ENCODE results near the gene NPB. TPM values are rescaled to one million over a fixed set of nuclear protein-coding genes. Genes with fewer than 3 reads are reported as not detected.

Gene NPB
- total RNA-seq, 2 donors from 2014 or later, result 0.66 to 1.8 TPM

DNA sequence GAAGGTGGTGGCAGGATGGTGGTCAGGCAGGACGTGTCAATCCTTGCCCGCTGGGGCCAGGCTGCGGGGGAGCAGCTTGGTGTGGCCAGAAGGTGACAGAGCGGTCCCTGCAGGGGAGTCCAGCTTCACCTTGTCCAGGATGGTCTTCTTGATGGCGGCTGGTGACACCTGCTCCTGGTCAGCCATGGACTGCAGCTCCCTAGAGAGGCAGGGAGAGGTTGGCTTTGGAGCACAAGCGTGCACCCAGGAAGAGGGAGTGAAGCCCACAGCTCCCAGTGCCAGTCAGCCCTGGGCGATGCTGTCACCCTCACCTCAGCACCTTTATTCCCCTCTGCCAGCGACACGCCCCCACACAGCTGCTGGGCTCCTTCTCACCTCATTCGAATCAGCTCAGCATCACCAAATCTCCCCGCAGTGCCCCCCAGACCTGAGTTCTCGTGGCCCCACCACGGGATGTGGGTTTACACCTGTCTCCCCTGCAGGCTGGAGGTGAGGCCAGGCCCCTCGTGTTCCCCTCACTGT is 31.2 kb downstream of the NPB start:
- DNase-seq, result no peak
- ATAC-seq, result no peak
- Histone ChIP-seq H3K4me3 (no peak overlapping the region), H3K36me3 (replicated peaks in 1 of 2; ENCODE audit: insufficient read depth in 1 of 2, low read depth in 2 of 2) (no peaks in the 10 kb centered on the region), H3K9me3 (no peaks in the 10 kb centered on the region), H3K27me3 (no peaks in the 10 kb centered on the region), H3K4me1 (peaks cover 40% of the 10 kb centered on the region), H3K27ac (no peak overlapping the region)
- 81 to 85% methylated on average over 14 of the region's 14 CpGs for WGBS, 2 donors
- intact Hi-C loops (cut with DNase I), result no loop called here
- TF ChIP-seq POLR2A (IDR thresholded peaks at IDR 0.05), result no peak
- TF ChIP-seq, protein P1, sequence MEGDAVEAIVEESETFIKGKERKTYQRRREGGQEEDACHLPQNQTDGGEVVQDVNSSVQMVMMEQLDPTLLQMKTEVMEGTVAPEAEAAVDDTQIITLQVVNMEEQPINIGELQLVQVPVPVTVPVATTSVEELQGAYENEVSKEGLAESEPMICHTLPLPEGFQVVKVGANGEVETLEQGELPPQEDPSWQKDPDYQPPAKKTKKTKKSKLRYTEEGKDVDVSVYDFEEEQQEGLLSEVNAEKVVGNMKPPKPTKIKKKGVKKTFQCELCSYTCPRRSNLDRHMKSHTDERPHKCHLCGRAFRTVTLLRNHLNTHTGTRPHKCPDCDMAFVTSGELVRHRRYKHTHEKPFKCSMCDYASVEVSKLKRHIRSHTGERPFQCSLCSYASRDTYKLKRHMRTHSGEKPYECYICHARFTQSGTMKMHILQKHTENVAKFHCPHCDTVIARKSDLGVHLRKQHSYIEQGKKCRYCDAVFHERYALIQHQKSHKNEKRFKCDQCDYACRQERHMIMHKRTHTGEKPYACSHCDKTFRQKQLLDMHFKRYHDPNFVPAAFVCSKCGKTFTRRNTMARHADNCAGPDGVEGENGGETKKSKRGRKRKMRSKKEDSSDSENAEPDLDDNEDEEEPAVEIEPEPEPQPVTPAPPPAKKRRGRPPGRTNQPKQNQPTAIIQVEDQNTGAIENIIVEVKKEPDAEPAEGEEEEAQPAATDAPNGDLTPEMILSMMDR (IDR thresholded peaks at IDR 0.05), result no peak

DNA sequence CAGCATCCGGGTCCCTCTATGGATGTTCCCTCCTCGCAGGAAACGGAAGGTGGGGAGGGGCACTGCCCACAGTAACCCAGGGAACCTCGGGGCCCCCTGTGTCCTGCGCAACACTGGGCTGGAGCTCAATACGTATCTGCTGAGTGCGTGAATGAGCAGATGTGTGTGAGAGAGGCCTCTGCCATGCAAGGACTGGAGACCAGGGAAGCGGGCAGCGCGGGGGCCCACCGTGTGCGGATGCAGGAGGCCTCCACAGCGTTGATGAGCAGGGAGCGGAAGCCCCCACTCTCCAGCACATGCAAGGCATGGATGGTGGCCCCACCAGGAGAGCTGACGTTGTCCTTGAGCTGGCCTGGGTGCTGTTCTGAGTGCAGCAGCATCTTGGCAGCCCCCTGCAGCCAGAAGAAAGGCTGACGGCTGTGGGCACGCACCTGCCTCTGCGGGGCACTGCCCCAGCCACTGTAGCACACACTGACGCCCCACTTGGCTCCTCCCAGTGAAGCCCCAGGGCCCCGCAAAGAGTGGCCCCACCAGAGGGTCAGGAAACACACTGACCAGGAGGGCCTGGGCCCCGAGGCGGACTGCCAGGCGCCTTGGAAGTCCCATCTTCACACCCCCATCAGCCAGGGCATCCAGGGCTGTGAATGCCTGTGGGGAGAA is 32.2 kb downstream of the NPB start:
- ATAC-seq (no peak), DNase-seq (peak in 1 of 4 donors; percentile 10)
- peaks cover 30% of the 10 kb centered on the region for H3K4me1 ChIP-seq
- no peak overlapping the region for H3K4me3 ChIP-seq
- H3K9me3 ChIP-seq, result no peaks in the 10 kb centered on the region
- no peak overlapping the region for H3K27ac ChIP-seq
- intact Hi-C loops (cut with DNase I), result no loop called here
- no peaks in the 10 kb centered on the region for H3K27me3 ChIP-seq
- H3K36me3 ChIP-seq (replicated peaks in 1 of 2; ENCODE audit: insufficient read depth in 1 of 2, low read depth in 2 of 2), result no peaks in the 10 kb centered on the region
- TF ChIP-seq POLR2A (IDR thresholded peaks at IDR 0.05), result no peak
- TF ChIP-seq, protein P1 (IDR thresholded peaks at IDR 0.05), result no peak
- WGBS, 2 donors, result 71 to 74% methylated on average over 12 to 20 of the region's 23 CpGs

DNA sequence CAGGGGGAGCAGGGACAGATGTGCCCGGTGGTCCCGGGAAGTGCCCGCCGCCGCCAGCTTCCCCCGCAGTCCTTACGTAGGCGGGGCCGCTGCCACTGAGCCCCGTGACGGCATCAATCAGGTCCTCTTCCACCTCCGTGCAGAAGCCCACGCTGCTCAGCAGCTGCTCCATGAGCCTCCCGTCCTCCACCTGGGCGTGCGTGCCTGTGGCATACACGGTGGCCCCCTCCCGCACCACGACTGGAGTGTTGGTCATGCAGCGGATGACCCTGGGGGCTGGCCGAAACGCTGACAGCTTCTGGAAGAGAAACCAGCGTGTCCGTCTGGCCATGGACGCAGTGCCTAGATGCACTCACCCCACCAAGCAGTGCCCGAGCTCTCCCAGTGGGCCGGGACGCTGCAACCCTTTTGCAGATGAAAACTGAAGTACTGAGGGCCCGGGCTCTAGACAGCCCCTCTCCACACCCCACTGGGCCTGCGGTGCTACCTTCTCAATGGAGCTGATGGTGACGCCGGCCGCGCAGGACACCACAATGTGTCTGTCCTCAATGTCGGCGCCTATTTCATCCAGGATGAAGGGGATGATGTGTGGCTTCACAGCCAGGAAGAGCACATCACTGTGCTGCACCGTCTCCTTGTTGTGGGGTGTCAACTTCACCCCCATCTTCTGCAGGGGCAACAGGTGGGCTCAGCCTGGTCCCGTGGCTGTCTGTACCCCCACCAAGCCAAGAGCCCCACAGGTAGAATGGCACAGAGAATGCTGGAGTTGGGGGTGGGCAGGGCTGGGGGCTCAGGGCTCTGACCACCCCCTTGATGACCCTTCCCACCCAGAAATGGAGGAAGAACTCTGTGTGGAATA is 33.0 kb downstream of the NPB start:
- no peak overlapping the region for H3K4me3 ChIP-seq
- H3K36me3 ChIP-seq (replicated peaks in 1 of 2; ENCODE audit: insufficient read depth in 1 of 2, low read depth in 2 of 2), result no peaks in the 10 kb centered on the region
- no peaks in the 10 kb centered on the region for H3K27me3 ChIP-seq
- TF ChIP-seq, protein P1 (IDR thresholded peaks at IDR 0.05), result no peak
- TF ChIP-seq POLR2A (IDR thresholded peaks at IDR 0.05), result no peak
- no peak overlapping the region for H3K27ac ChIP-seq
- no peak for ATAC-seq
- intact Hi-C loops (cut with DNase I), result no loop called here
- peaks cover 30% of the 10 kb centered on the region for H3K4me1 ChIP-seq
- 81 to 85% methylated on average over 26 to 38 of the region's 38 CpGs for WGBS, 2 donors
- DNase-seq, result peak in 1 of 4 donors; percentile 13
- H3K9me3 ChIP-seq, result no peaks in the 10 kb centered on the region

DNA sequence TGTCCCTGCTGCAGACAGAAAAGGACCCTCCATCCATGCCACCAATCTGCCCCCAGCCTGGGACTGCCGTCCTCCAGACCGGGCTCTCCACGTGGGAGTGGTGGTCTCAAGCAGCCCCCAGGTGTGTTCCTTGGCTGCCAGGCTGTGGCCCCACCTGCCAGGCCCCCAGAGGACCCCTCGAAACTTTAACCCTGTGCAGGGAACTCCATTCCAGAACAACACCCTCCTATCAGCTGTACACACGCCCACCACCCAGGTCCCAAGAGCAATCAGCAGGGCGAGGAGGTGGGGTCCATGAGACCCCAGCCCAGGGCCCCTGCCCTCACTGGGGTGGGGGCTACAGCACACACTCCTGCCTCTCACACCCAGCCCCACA is 33.7 kb downstream of the NPB start:
- Histone ChIP-seq H3K27ac (no peak overlapping the region), H3K4me1 (peaks cover 30% of the 10 kb centered on the region), H3K27me3 (no peaks in the 10 kb centered on the region), H3K36me3 (replicated peaks in 1 of 2; ENCODE audit: insufficient read depth in 1 of 2, low read depth in 2 of 2) (no peaks in the 10 kb centered on the region), H3K9me3 (no peaks in the 10 kb centered on the region), H3K4me3 (peak overlapping the region in 1 of 2 donors; percentile 74)
- WGBS, 2 donors, result 75% methylated on average over 6 of the region's 6 CpGs; no CpG with 5 or more reads in 1 of the 2 donors
- intact Hi-C loops (cut with DNase I), result no loop called here
- no peak for DNase-seq
- ATAC-seq, result no peak
- TF ChIP-seq, protein P1 (IDR thresholded peaks at IDR 0.05), result no peak
- no peak for TF ChIP-seq POLR2A (IDR thresholded peaks at IDR 0.05)
